ENCODE results near the gene PPFIA2. TPM values are rescaled to one million over a fixed set of nuclear protein-coding genes. Genes with fewer than 3 reads are reported as not detected.

PPFIA2 gene
- polyA plus RNA-seq, 1 experiment: 0.20 TPM

- no peak for TF ChIP-seq CTCF (IDR thresholded peaks at IDR 0.05; ENCODE audit: low read depth, low read length)
- H3K4me3 ChIP-seq (ENCODE audit: low read depth, low read length): no peak overlapping the region
- CTCF ChIA-PET: interaction anchor here (2.3 kb wide), 1 partner anchor 17 kb away, joined by 10 read pairs; no protein-coding TSS in a partner anchor
- POLR2A ChIA-PET: no interaction called here
- no peaks in the 10 kb centered on the region for H3K9me3 ChIP-seq (ENCODE audit: control insufficient read depth, insufficient read depth, low read length)
- H3K27me3 ChIP-seq (ENCODE audit: control insufficient read depth, insufficient read depth, low read length): no peaks in the 10 kb centered on the region
- H3K27ac ChIP-seq (ENCODE audit: low read depth, low read length): no peak overlapping the region
- no peak for DNase-seq (ENCODE audit: low read depth, low spot score)
These were observed 484.3 kb downstream of the PPFIA2 start for GRCh38 chr12:81274637-81275529.

- no peak for TF ChIP-seq CTCF (IDR thresholded peaks at IDR 0.05; ENCODE audit: low read depth, low read length)
- Histone ChIP-seq H3K27me3 (ENCODE audit: control insufficient read depth, insufficient read depth, low read length) (no peaks in the 10 kb centered on the region), H3K27ac (ENCODE audit: low read depth, low read length) (no peak overlapping the region), H3K4me3 (ENCODE audit: low read depth, low read length) (no peak overlapping the region), H3K9me3 (ENCODE audit: control insufficient read depth, insufficient read depth, low read length) (no peaks in the 10 kb centered on the region; the same call in 1 of the 2 replicates)
- POLR2A ChIA-PET: no interaction called here
- CTCF ChIA-PET: no interaction called here
- no peak for DNase-seq (ENCODE audit: low read depth, low spot score)
These were observed 488.8 kb downstream of the PPFIA2 start for GRCh38 chr12:81270385-81270784.

GRCh38 chr12:81263072-81263471, 496.1 kb downstream of the PPFIA2 start:
- Histone ChIP-seq H3K27me3 (ENCODE audit: control insufficient read depth, insufficient read depth, low read length) (no peaks in the 10 kb centered on the region), H3K27ac (ENCODE audit: low read depth, low read length) (no peak overlapping the region), H3K4me3 (ENCODE audit: low read depth, low read length) (no peak overlapping the region), H3K9me3 (ENCODE audit: control insufficient read depth, insufficient read depth, low read length) (no peaks in the 10 kb centered on the region; the same call in 1 of the 2 replicates)
- ChIA-PET CTCF (interaction anchor here (0.6 kb wide), 1 partner anchor 1872 kb away, joined by 3 read pairs; no protein-coding TSS in a partner anchor), POLR2A (no interaction called here)
- no peak for TF ChIP-seq CTCF (IDR thresholded peaks at IDR 0.05; ENCODE audit: low read depth, low read length)
- no peak for DNase-seq (ENCODE audit: low read depth, low spot score)

- no peak for TF ChIP-seq CTCF (IDR thresholded peaks at IDR 0.05; ENCODE audit: low read depth, low read length)
- Histone ChIP-seq H3K27ac (ENCODE audit: low read depth, low read length) (no peak overlapping the region), H3K9me3 (ENCODE audit: control insufficient read depth, insufficient read depth, low read length) (no peaks in the 10 kb centered on the region), H3K4me3 (ENCODE audit: low read depth, low read length) (no peak overlapping the region), H3K27me3 (ENCODE audit: control insufficient read depth, insufficient read depth, low read length) (no peaks in the 10 kb centered on the region)
- ChIA-PET POLR2A (no interaction called here), CTCF (no interaction called here)
- DNase-seq (ENCODE audit: low read depth, low spot score): no peak
These were observed 497.5 kb downstream of the PPFIA2 start for GRCh38 chr12:81261508-81262207.

- ChIA-PET CTCF (interaction anchor here (3.2 kb wide), 1 partner anchor 1064 kb away, joined by 27 read pairs; no protein-coding TSS in a partner anchor), POLR2A (no interaction called here)
- Histone ChIP-seq H3K4me3 (ENCODE audit: low read depth, low read length) (no peak overlapping the region), H3K27ac (ENCODE audit: low read depth, low read length) (no peak overlapping the region), H3K9me3 (ENCODE audit: control insufficient read depth, insufficient read depth, low read length) (no peaks in the 10 kb centered on the region), H3K27me3 (ENCODE audit: control insufficient read depth, insufficient read depth, low read length) (no peaks in the 10 kb centered on the region)
- no peak for TF ChIP-seq CTCF (IDR thresholded peaks at IDR 0.05; ENCODE audit: low read depth, low read length)
- DNase-seq (ENCODE audit: low read depth, low spot score): no peak
These were observed 499.8 kb downstream of the PPFIA2 start for GRCh38 chr12:81259360-81259759.
